PC-3 (cell line): ENCODE data around the gene CCDC91.

Experiments
- CTCF ChIP-seq: fragments of 300-600 bp; sonication (generic); conservative IDR thresholded peaks from 2 replicates; pipeline ENCODE4 v1.5.1; 2017; ENCODE audit warnings: antibody characterized with exemption, low read depth, mild to moderate bottlenecking, low read length
- EZH2phosphoT487 ChIP-seq: fragments of 300-600 bp; sonication (generic); IDR thresholded peaks from 2 replicates; pipeline ENCODE4 v1.6.1; 2018; ENCODE audit warnings: mild to moderate bottlenecking, antibody characterized with exemption, low read length, borderline replicate concordance

- TF ChIP-seq EZH2phosphoT487 (no peak), CTCF (no peak)
Measured at GRCh38 chr12:28190321-28191050, at the start of gene CCDC91.
